Panc1 (cell line): Measurements from ENCODE around the gene TTC23. TPM values are rescaled to one million over a fixed set of nuclear protein-coding genes. Genes with fewer than 3 reads are reported as not detected.

ENCODE experiments used
- ATAC-seq: fragments of 200-7000 bp; cut with Tn5 transposase; 2 replicates; pipeline ENCODE4 v1.9.1; 2020; ENCODE audit warnings: mild to moderate bottlenecking, moderate library complexity
- BruUV-seq: library from RNA; stranded (reverse); fragments of 400-500 nt; replicated peaks from 2 replicates; lab custom pipeline; 2021; lab: Mats Ljungman, UMichigan
- CTCF ChIA-PET: fragments of 300-600 bp; sonication (Branson Sonifier 250); formaldehyde crosslinking; loops from one replicate; lab custom pipeline; 2022; ENCODE audit warnings: antibody characterized with exemption; lab: Charles Lee
- POLR2A ChIA-PET: fragments of 300-600 bp; sonication (Branson Sonifier 250); formaldehyde crosslinking; loops from one replicate; lab custom pipeline; 2022; ENCODE audit warnings: antibody characterized with exemption; lab: Charles Lee
- DNase-seq: peaks from one replicate; pipeline ENCODE4 v3.0.0-alpha.2; 2010; ENCODE audit warnings: low read depth, low spot score
- H3K27ac ChIP-seq: 2 replicates; pipeline ENCODE4 v1.5.1; 2011; ENCODE audit warnings: mild to moderate bottlenecking, low read length, inconsistent platforms
- H3K27me3 ChIP-seq: fragments of 200-500 bp; sonication (Bioruptor generic); 2 replicates; pipeline ENCODE4 v1.6.0; 2014; ENCODE audit warnings: low read length, inconsistent platforms; ENCODE audit not compliant: control insufficient read depth, insufficient read depth
- H3K36me3 ChIP-seq: fragments of 200-500 bp; sonication (Bioruptor generic); 2 replicates; pipeline ENCODE4 v1.5.1; 2014; ENCODE audit warnings: inconsistent platforms, mild to moderate bottlenecking, low read length, moderate library complexity; ENCODE audit not compliant: control insufficient read depth, insufficient read depth
- H3K4me1 ChIP-seq: 2 replicates; pipeline ENCODE4 v1.5.1; 2011; ENCODE audit warnings: inconsistent platforms, mild to moderate bottlenecking, low read length, moderate library complexity; ENCODE audit not compliant: control insufficient read depth, insufficient read depth
- H3K4me3 ChIP-seq, 2 experiments: 2 replicates each; pipeline ENCODE4 v1.5.1; 2011 to 2012; ENCODE audit warnings: low read depth in 2 of 2, low read length in 2 of 2, mild to moderate bottlenecking in 2 of 2, inconsistent platforms in 1 of 2, moderate library complexity in 1 of 2
- H3K9me3 ChIP-seq: fragments of 200-500 bp; sonication (Bioruptor generic); 2 replicates; pipeline ENCODE4 v1.5.1; 2014; ENCODE audit warnings: low read depth, mild to moderate bottlenecking, inconsistent platforms, low read length, moderate library complexity; ENCODE audit not compliant: control insufficient read depth, insufficient read depth
- POLR2AphosphoS5 ChIP-seq: IDR thresholded peaks from 2 replicates; pipeline ENCODE4 v1.6.1; 2012; ENCODE audit warnings: mild to moderate bottlenecking, low read depth, low read length, moderate library complexity
- SIN3A ChIP-seq: IDR thresholded peaks from 2 replicates; pipeline ENCODE4 v1.6.1; 2012; ENCODE audit warnings: low read depth, mild to moderate bottlenecking, low read length, moderate library complexity, borderline replicate concordance; ENCODE audit not compliant: insufficient read depth
- TCF7L2 ChIP-seq: IDR thresholded peaks from 2 replicates; pipeline ENCODE4 v1.6.1; 2011; ENCODE audit warnings: mild to moderate bottlenecking, low read depth, low read length, inconsistent platforms
- in situ Hi-C: cut with HindIII; loops from 2 replicates; pipeline ENCODE4 v1.10.0; 2016; ENCODE audit warnings: low sequenced_read_pairs, low pct_unique_long_range_greater_than_20kb
- intact Hi-C: fragments of 100-400 bp; cut with micrococcal nuclease; formaldehyde crosslinking; loops from one replicate; pipeline ENCODE4 v1.10.0; 2022; ENCODE audit not compliant: unreplicated experiment
- total RNA-seq: library from RNA; stranded (reverse); gene quantifications from one replicate; pipeline ENCODE4 v1.2.1, GENCODE V29; 2021; ENCODE audit not compliant: unreplicated experiment
- TF ChIP-seq, protein P1 (sequence below): fragments of 450-650 bp; IDR thresholded peaks from 2 replicates; pipeline ENCODE4 v1.5.1; 2017; ENCODE audit warnings: mild to moderate bottlenecking
- TF ChIP-seq, protein P2 (sequence below), 2 experiments: IDR thresholded peaks; 2 replicates each; pipeline ENCODE4 v1.6.1; 2011 to 2012; ENCODE audit warnings: low read depth in 2 of 2, control low read depth in 1 of 2, low read length in 1 of 2, mild to moderate bottlenecking in 1 of 2, moderate library complexity in 1 of 2; ENCODE audit not compliant: insufficient read depth in 1 of 2

TTC23 gene
- total RNA-seq, 1 experiment from 2014 or later, result 21.7 TPM

DNA sequence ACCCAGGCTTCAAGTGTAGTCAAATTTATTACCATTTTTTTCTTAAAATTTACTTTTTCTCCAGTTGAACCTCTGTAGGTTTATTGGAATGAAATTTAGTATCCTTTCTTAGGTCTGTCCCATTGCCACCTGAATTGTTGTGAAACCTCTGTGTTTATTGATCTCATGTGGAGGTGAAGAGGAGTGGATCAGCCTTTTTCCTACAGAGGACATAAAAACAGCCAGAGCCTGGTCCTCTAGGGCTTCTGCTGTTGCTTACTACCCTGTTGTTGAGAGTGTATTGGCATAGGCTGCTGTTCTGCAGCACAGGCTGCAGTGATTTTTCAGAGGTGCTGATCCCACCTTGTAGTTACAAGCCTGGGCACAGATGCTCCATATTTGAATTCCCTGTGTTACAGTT, 46.5 kb upstream of the TTC23 start:
- DNase-seq (no peak), ATAC-seq (no peak)
- Histone ChIP-seq H3K9me3 (no peaks in the 10 kb centered on the region), H3K36me3 (no peaks in the 10 kb centered on the region), H3K4me1 (no peaks in the 10 kb centered on the region), H3K4me3 (no peak overlapping the region), H3K27me3 (no peaks in the 10 kb centered on the region), H3K27ac (no peak overlapping the region)
- in situ Hi-C loops (no loop called here), intact Hi-C loops (no loop called here)
- BruUV-seq, result no TSS peak
- ChIA-PET CTCF (no interaction called here), POLR2A (no interaction called here)
- TF ChIP-seq POLR2AphosphoS5 (no peak), TCF7L2 (no peak), SIN3A (no peak)
- TF ChIP-seq, protein P1, sequence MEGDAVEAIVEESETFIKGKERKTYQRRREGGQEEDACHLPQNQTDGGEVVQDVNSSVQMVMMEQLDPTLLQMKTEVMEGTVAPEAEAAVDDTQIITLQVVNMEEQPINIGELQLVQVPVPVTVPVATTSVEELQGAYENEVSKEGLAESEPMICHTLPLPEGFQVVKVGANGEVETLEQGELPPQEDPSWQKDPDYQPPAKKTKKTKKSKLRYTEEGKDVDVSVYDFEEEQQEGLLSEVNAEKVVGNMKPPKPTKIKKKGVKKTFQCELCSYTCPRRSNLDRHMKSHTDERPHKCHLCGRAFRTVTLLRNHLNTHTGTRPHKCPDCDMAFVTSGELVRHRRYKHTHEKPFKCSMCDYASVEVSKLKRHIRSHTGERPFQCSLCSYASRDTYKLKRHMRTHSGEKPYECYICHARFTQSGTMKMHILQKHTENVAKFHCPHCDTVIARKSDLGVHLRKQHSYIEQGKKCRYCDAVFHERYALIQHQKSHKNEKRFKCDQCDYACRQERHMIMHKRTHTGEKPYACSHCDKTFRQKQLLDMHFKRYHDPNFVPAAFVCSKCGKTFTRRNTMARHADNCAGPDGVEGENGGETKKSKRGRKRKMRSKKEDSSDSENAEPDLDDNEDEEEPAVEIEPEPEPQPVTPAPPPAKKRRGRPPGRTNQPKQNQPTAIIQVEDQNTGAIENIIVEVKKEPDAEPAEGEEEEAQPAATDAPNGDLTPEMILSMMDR, result no peak
- TF ChIP-seq, protein P2, sequence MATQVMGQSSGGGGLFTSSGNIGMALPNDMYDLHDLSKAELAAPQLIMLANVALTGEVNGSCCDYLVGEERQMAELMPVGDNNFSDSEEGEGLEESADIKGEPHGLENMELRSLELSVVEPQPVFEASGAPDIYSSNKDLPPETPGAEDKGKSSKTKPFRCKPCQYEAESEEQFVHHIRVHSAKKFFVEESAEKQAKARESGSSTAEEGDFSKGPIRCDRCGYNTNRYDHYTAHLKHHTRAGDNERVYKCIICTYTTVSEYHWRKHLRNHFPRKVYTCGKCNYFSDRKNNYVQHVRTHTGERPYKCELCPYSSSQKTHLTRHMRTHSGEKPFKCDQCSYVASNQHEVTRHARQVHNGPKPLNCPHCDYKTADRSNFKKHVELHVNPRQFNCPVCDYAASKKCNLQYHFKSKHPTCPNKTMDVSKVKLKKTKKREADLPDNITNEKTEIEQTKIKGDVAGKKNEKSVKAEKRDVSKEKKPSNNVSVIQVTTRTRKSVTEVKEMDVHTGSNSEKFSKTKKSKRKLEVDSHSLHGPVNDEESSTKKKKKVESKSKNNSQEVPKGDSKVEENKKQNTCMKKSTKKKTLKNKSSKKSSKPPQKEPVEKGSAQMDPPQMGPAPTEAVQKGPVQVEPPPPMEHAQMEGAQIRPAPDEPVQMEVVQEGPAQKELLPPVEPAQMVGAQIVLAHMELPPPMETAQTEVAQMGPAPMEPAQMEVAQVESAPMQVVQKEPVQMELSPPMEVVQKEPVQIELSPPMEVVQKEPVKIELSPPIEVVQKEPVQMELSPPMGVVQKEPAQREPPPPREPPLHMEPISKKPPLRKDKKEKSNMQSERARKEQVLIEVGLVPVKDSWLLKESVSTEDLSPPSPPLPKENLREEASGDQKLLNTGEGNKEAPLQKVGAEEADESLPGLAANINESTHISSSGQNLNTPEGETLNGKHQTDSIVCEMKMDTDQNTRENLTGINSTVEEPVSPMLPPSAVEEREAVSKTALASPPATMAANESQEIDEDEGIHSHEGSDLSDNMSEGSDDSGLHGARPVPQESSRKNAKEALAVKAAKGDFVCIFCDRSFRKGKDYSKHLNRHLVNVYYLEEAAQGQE (IDR thresholded peaks at IDR 0.05; ENCODE audit: insufficient read depth in 1 of 2, low read depth in 2 of 2, low read length in 1 of 2), result no peak

DNA sequence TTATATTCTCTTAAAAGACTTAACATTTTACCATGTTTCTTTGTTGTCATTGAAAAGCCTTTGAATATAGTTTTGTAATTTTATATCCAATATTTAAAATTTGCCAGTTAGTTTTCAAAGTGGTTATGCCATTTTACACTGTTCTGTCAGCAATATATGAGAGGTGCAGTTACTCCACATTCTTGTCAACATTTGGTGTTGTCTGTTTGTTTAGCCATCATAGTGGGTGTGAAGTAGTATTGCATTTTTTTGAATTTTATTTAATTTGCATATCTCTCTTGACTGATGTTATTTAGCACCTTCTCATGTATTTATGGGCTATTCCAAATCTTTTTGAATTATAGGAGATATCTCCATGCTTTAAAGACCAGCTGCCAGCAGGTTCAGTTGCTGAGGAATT, 42.3 kb upstream of the TTC23 start:
- intact Hi-C loops, result no loop called here
- no peak for ATAC-seq
- Histone ChIP-seq H3K27ac (no peak overlapping the region), H3K27me3 (no peaks in the 10 kb centered on the region), H3K4me3 (no peak overlapping the region), H3K9me3 (no peaks in the 10 kb centered on the region), H3K4me1 (no peaks in the 10 kb centered on the region), H3K36me3 (no peaks in the 10 kb centered on the region)
- ChIA-PET POLR2A (no interaction called here), CTCF (no interaction called here)
- DNase-seq, result no peak
- in situ Hi-C loops, result no loop called here
- BruUV-seq, result no TSS peak
- TF ChIP-seq TCF7L2 (no peak), POLR2AphosphoS5 (no peak), SIN3A (no peak)
- TF ChIP-seq, protein P2 (IDR thresholded peaks at IDR 0.05; ENCODE audit: insufficient read depth in 1 of 2, low read depth in 2 of 2, low read length in 1 of 2), result no peak
- TF ChIP-seq, protein P1, result no peak
